Measurements from ENCODE around the gene S100A12. TPM values are rescaled to one million over a fixed set of nuclear protein-coding genes. Genes with fewer than 3 reads are reported as not detected.

S100A12 gene
- total RNA-seq, 1 donor from 2014 or later, result 6.9 TPM

GRCh38 chr1:153370146-153370545 is 5.3 kb downstream of the S100A12 start:
- FAIRE-seq (no peak), DNase-seq (ENCODE audit: low spot score in 2 of 2) (no peak)

GRCh38 chr1:153368495-153368894 is 6.9 kb downstream of the S100A12 start:
- no peak for FAIRE-seq
- DNase-seq (ENCODE audit: low spot score in 2 of 2), result no peak

GRCh38 chr1:153367090-153367489 is 8.3 kb downstream of the S100A12 start:
- FAIRE-seq (no peak), DNase-seq (ENCODE audit: low spot score in 2 of 2) (no peak)

GRCh38 chr1:153366261-153366660 is 9.2 kb downstream of the S100A12 start:
- FAIRE-seq (no peak), DNase-seq (ENCODE audit: low spot score in 2 of 2) (no peak)

- no peak for DNase-seq (ENCODE audit: low spot score in 2 of 2)
- no peak for FAIRE-seq
These were observed 9.7 kb downstream of the S100A12 start for GRCh38 chr1:153365696-153366095.

- FAIRE-seq (no peak), DNase-seq (ENCODE audit: low spot score in 2 of 2) (no peak)
These were observed 10.4 kb downstream of the S100A12 start for GRCh38 chr1:153364766-153365666.

GRCh38 chr1:153364156-153364555 is 11.3 kb downstream of the S100A12 start:
- FAIRE-seq (no peak), DNase-seq (ENCODE audit: low spot score in 2 of 2) (no peak)

- FAIRE-seq, result no peak
- DNase-seq (ENCODE audit: low spot score in 2 of 2), result no peak
These were observed 11.8 kb downstream of the S100A12 start for GRCh38 chr1:153363641-153364040.

GRCh38 chr1:153362187-153362775 is 13.1 kb downstream of the S100A12 start:
- no peak for DNase-seq (ENCODE audit: low spot score in 2 of 2)
- FAIRE-seq, result no peak

GRCh38 chr1:153361480-153362109 is 13.8 kb downstream of the S100A12 start:
- DNase-seq (ENCODE audit: low spot score in 2 of 2), result no peak
- no peak for FAIRE-seq

GRCh38 chr1:153360592-153361479 is 14.6 kb downstream of the S100A12 start:
- DNase-seq (ENCODE audit: low spot score in 2 of 2) (no peak), FAIRE-seq (no peak)

GRCh38 chr1:153360190-153360589 is 15.2 kb downstream of the S100A12 start:
- FAIRE-seq, result no peak
- no peak for DNase-seq (ENCODE audit: low spot score in 2 of 2)

GRCh38 chr1:153359241-153359640 is 16.2 kb downstream of the S100A12 start:
- FAIRE-seq, result no peak

GRCh38 chr1:153358691-153358975 is 16.8 kb downstream of the S100A12 start:
- FAIRE-seq (no peak), DNase-seq (ENCODE audit: low spot score in 2 of 2) (no peak)

More at GRCh38 chr1:153359241-153359640, 16.2 kb downstream of the S100A12 start:
- DNase-seq (ENCODE audit: low spot score in 2 of 2), result no peak

- FAIRE-seq, result no peak
- DNase-seq (ENCODE audit: low spot score in 2 of 2), result no peak
These were observed 17.3 kb downstream of the S100A12 start, which contains the start of gene S100A9 for GRCh38 chr1:153357853-153358690. TSS of gene S100A9 (plus strand) at chr1:153357854. CDS start at chr1:153358284, 430 bp downstream.

- DNase-seq (ENCODE audit: low spot score in 2 of 2) (no peak), FAIRE-seq (no peak)
These were observed 18.2 kb downstream of the S100A12 start for GRCh38 chr1:153357076-153357852.

GRCh38 chr1:153356392-153357075 is 18.9 kb downstream of the S100A12 start:
- DNase-seq (ENCODE audit: low spot score in 2 of 2), result no peak
- no peak for FAIRE-seq

GRCh38 chr1:153355445-153356071 is 19.9 kb downstream of the S100A12 start:
- FAIRE-seq (no peak), DNase-seq (ENCODE audit: low spot score in 2 of 2) (no peak)

All from frontal cortex (tissue), 4 donors.